Gastroesophageal sphincter (tissue), 4 donors: Measurements from ENCODE around the gene KLHL22. TPM values are rescaled to one million over a fixed set of nuclear protein-coding genes. Genes with fewer than 3 reads are reported as not detected.
"Not testable (repeated sequence)": the region's sequence is repeated elsewhere in the genome, so short reads cannot be mapped to it uniquely, and the experiment has no call there.

Experiments
- ATAC-seq: fragments of 150-250 bp; one replicate; pipeline ENCODE4 v1.9.1; 2016; ENCODE audit warnings: mild to moderate bottlenecking, moderate library complexity
- H3K27ac ChIP-seq, 4 donors: fragments of 200-600 bp; sonication (generic) in 3 of 4; 1 replicate in 3 of 4; 2 replicates in 1 of 4; pipeline ENCODE4 v1.5.1; 2016 to 2019
- H3K27me3 ChIP-seq: fragments of 200-600 bp; sonication (generic); one replicate; pipeline ENCODE4 v1.5.1; 2019
- H3K36me3 ChIP-seq, 2 donors: fragments of 200-600 bp; sonication (generic); one replicate each; pipeline ENCODE4 v1.5.1; 2019; ENCODE audit warnings: control low read depth in 1 of 2
- H3K4me1 ChIP-seq, 3 donors: fragments of 200-600 bp; sonication (generic); 1 replicate in 2 of 3; 2 replicates in 1 of 3; pipeline ENCODE4 v1.5.1; 2016 to 2019; ENCODE audit warnings: control low read depth in 2 of 3
- H3K4me3 ChIP-seq, 2 donors: fragments of 200-600 bp; sonication (generic); one replicate each; pipeline ENCODE4 v1.5.1; 2019; ENCODE audit warnings: mild to moderate bottlenecking in 1 of 2, moderate library complexity in 1 of 2
- H3K9me3 ChIP-seq, 3 donors: fragments of 200-600 bp; sonication (generic); one replicate each; pipeline ENCODE4 v1.5.1; 2017 to 2019; ENCODE audit warnings: control low read depth in 2 of 3
- CTCF ChIP-seq, 4 experiments: fragments of 200-600 bp in 2 of 4; fragments of 450-650 bp in 2 of 4; sonication (generic) in 1 of 4; IDR thresholded peaks; one replicate each; pipeline ENCODE4 v1.5.1; 2017 to 2019; ENCODE audit warnings: antibody characterized with exemption in 4 of 4, mild to moderate bottlenecking in 2 of 4, moderate library complexity in 2 of 4
- EP300 ChIP-seq: sonication (generic); formaldehyde crosslinking; IDR thresholded peaks from one replicate; pipeline ENCODE4 v1.6.1; 2017; ENCODE audit warnings: antibody characterized with exemption, mild to moderate bottlenecking
- POLR2A ChIP-seq, 2 donors: fragments of 450-650 bp; IDR thresholded peaks; one replicate each; pipeline ENCODE4 v1.6.1; 2017; ENCODE audit warnings: antibody characterized with exemption in 2 of 2, mild to moderate bottlenecking in 2 of 2, moderate library complexity in 1 of 2
- POLR2AphosphoS5 ChIP-seq: sonication (generic); formaldehyde crosslinking; IDR thresholded peaks from one replicate; pipeline ENCODE4 v1.6.1; 2017; ENCODE audit warnings: antibody characterized with exemption
- WGBS, 2 donors: methylation state at CpG; one replicate each; pipeline ENCODE4 v1.1.5; 2018; ENCODE audit warnings: low coverage in 1 of 2; 5-methylcytosine and 5-hydroxymethylcytosine counted together
- total RNA-seq, 4 donors: library from RNA; depleted of rRNA; stranded (reverse); fragments of >200 nt; gene quantifications; one replicate each; pipeline ENCODE4 v1.1.0, GENCODE V29; 2016

The KLHL22 gene
- 10 to 100 TPM; 25.0 to 44.5 (median 33.9) TPM for total RNA-seq

GRCh38 chr22:20494978-20495860 is at the start of gene KLHL22:
TSS of gene KLHL22 (minus strand) at chr22:20495795. CDS start at chr22:20489211, 6,584 bp downstream.
- peak; percentile 52 for ATAC-seq
- Histone ChIP-seq H3K9me3 (no peaks in the 10 kb centered on the region), H3K4me3 (peak within 1 kb of the TSS; percentile 64 to 77), H3K27me3 (no peaks in the 10 kb centered on the region), H3K27ac (peak within 1 kb of the TSS; percentile 95 to 99 (median 97)), H3K4me1 (peaks cover 0 to 52% (median 14%) of the 10 kb centered on the region in 3 donors), H3K36me3 (peaks cover 0 to 15% of the 10 kb centered on the region in 2 donors)
- no peak for TF ChIP-seq EP300
- TF ChIP-seq POLR2A (IDR thresholded peaks at IDR 0.05), result no peak
- no peak for TF ChIP-seq CTCF (IDR thresholded peaks at IDR 0.05)
- WGBS, 2 donors, result 0% methylated on average over 2 of the region's 108 CpGs; no CpG with 5 or more reads in 1 of the 2 donors

GRCh38 chr22:20545318-20545634 is 49.7 kb upstream of the KLHL22 start:
- H3K27me3 ChIP-seq, H3K4me3 ChIP-seq, ATAC-seq, H3K27ac ChIP-seq, H3K9me3 ChIP-seq: not testable (repeated sequence)
- peaks cover 0 to 46% (median 13%) of the 10 kb centered on the region in 3 donors for H3K4me1 ChIP-seq
- H3K36me3 ChIP-seq, result peaks cover 0 to 40% of the 10 kb centered on the region in 2 donors
- WGBS, 2 donors, result 90% methylated on average over 3 of the region's 3 CpGs; no CpG with 5 or more reads in 1 of the 2 donors

GRCh38 chr22:20542736-20543135 is 47.1 kb upstream of the KLHL22 start:
- no peak for ATAC-seq
- peaks cover 0 to 65% of the 10 kb centered on the region in 2 donors for H3K36me3 ChIP-seq

GRCh38 chr22:20542055-20542454 is 46.5 kb upstream of the KLHL22 start:
- TF ChIP-seq CTCF (IDR thresholded peaks at IDR 0.05), result no peak
- Histone ChIP-seq H3K36me3 (peaks cover 0 to 72% of the 10 kb centered on the region in 2 donors), H3K27me3 (no peaks in the 10 kb centered on the region), H3K4me1 (peaks cover 0 to 23% (median 3%) of the 10 kb centered on the region in 3 donors), H3K4me3 (no peak overlapping the region), H3K9me3 (no peaks in the 10 kb centered on the region), H3K27ac (no peak overlapping the region)
- WGBS, 2 donors, result 97 to 100% methylated on average over 1 to 3 of the region's 3 CpGs
- ATAC-seq, result no peak

More at GRCh38 chr22:20542736-20543135, 47.1 kb upstream of the KLHL22 start:
- Histone ChIP-seq H3K9me3 (no peaks in the 10 kb centered on the region), H3K27me3 (no peaks in the 10 kb centered on the region), H3K4me3 (no peak overlapping the region), H3K27ac (no peak overlapping the region), H3K4me1 (peaks cover 0 to 23% (median 3%) of the 10 kb centered on the region in 3 donors)
- TF ChIP-seq POLR2A (IDR thresholded peaks at IDR 0.05) (no peak), EP300 (no peak), POLR2AphosphoS5 (no peak), CTCF (IDR thresholded peaks at IDR 0.05) (no peak)

- not testable (repeated sequence) for H3K27ac ChIP-seq, H3K9me3 ChIP-seq, H3K27me3 ChIP-seq, ATAC-seq, H3K4me3 ChIP-seq
- Histone ChIP-seq H3K36me3 (peaks cover 0 to 68% of the 10 kb centered on the region in 2 donors), H3K4me1 (peaks cover 0 to 33% (median 2%) of the 10 kb centered on the region in 3 donors)
- WGBS, 2 donors, result 93% methylated on average over 8 of the region's 8 CpGs; no CpG with 5 or more reads in 1 of the 2 donors
Measured at GRCh38 chr22:20538875-20539274, 43.3 kb upstream of the KLHL22 start.

GRCh38 chr22:20537983-20538382 is 42.4 kb upstream of the KLHL22 start:
- H3K4me1 ChIP-seq, result peaks cover 0 to 42% (median 6%) of the 10 kb centered on the region in 3 donors
- no peaks in the 10 kb centered on the region for H3K9me3 ChIP-seq
- no peak overlapping the region for H3K27ac ChIP-seq
- H3K4me3 ChIP-seq, result no peak overlapping the region
- no peak for TF ChIP-seq POLR2AphosphoS5
- TF ChIP-seq POLR2A (IDR thresholded peaks at IDR 0.05), result no peak
- no peak for TF ChIP-seq CTCF (IDR thresholded peaks at IDR 0.05)
- no peak for TF ChIP-seq EP300
- ATAC-seq, result no peak
- H3K36me3 ChIP-seq, result peaks cover 0 to 66% of the 10 kb centered on the region in 2 donors
- 75 to 91% methylated on average over 4 to 7 of the region's 7 CpGs for WGBS, 2 donors
- no peaks in the 10 kb centered on the region for H3K27me3 ChIP-seq
